ENCODE results near the gene TPRG1L. TPM values are rescaled to one million over a fixed set of nuclear protein-coding genes. Genes with fewer than 3 reads are reported as not detected.

Gene TPRG1L
- total RNA-seq, 4 donors from 2014 or later: 36.8 to 55.3 (median 50.3) TPM

GRCh38 chr1:3669421-3669821 lies 44.6 kb downstream of the TPRG1L start:
- H3K36me3 ChIP-seq: no peaks in the 10 kb centered on the region
- no peaks in the 10 kb centered on the region for H3K9me3 ChIP-seq
- no peak overlapping the region for H3K4me3 ChIP-seq
- peaks cover 0 to 85% (median 0%) of the 10 kb centered on the region in 4 donors for H3K27me3 ChIP-seq
- H3K4me1 ChIP-seq: peaks cover 6 to 9% (median 6%) of the 10 kb centered on the region in 4 donors
- WGBS: 70% methylated on average over 7 of the region's 14 CpGs
- DNase-seq (ENCODE audit: extremely low spot score): no peak
- TF ChIP-seq EP300 (IDR thresholded peaks at IDR 0.05) (no peak), CTCF (IDR thresholded peaks at IDR 0.05) (no peak), POLR2A (IDR thresholded peaks at IDR 0.05; ENCODE audit: low read depth) (no peak), POLR2AphosphoS5 (IDR thresholded peaks at IDR 0.05) (no peak)
- no peak overlapping the region for H3K27ac ChIP-seq (replicated peaks in 1 of 4)
- intact Hi-C loops (cut with DNase I): no loop called here

GRCh38 chr1:3669971-3670431 lies 45.2 kb downstream of the TPRG1L start:
- H3K36me3 ChIP-seq: no peaks in the 10 kb centered on the region
- H3K27me3 ChIP-seq: peaks cover 0 to 84% (median 0%) of the 10 kb centered on the region in 4 donors
- intact Hi-C loops (cut with DNase I): no loop called here
- TF ChIP-seq CTCF (IDR thresholded peaks at IDR 0.05): no peak
- TF ChIP-seq POLR2A (IDR thresholded peaks at IDR 0.05; ENCODE audit: low read depth): no peak
- no peak for TF ChIP-seq EP300 (IDR thresholded peaks at IDR 0.05)
- no peak for TF ChIP-seq POLR2AphosphoS5 (IDR thresholded peaks at IDR 0.05)
- WGBS: 93% methylated on average over 9 of the region's 9 CpGs
- peaks cover 6 to 9% (median 6%) of the 10 kb centered on the region in 4 donors for H3K4me1 ChIP-seq
- H3K9me3 ChIP-seq: no peaks in the 10 kb centered on the region
- no peak for DNase-seq (ENCODE audit: extremely low spot score)
- no peak overlapping the region for H3K27ac ChIP-seq (replicated peaks in 1 of 4)
- no peak overlapping the region for H3K4me3 ChIP-seq

GRCh38 chr1:3670823-3671265 lies 46.0 kb downstream of the TPRG1L start:
- TF ChIP-seq POLR2A (IDR thresholded peaks at IDR 0.05; ENCODE audit: low read depth) (no peak), CTCF (IDR thresholded peaks at IDR 0.05) (no peak), EP300 (IDR thresholded peaks at IDR 0.05) (no peak), POLR2AphosphoS5 (IDR thresholded peaks at IDR 0.05) (no peak)
- Histone ChIP-seq H3K36me3 (no peaks in the 10 kb centered on the region), H3K9me3 (no peaks in the 10 kb centered on the region), H3K4me3 (no peak overlapping the region), H3K4me1 (peaks cover 6 to 9% (median 6%) of the 10 kb centered on the region in 4 donors), H3K27ac (replicated peaks in 1 of 4) (no peak overlapping the region), H3K27me3 (peaks cover 0 to 84% (median 0%) of the 10 kb centered on the region in 4 donors)
- 84% methylated on average over 13 of the region's 15 CpGs for WGBS
- DNase-seq (ENCODE audit: extremely low spot score): no peak
- intact Hi-C loops (cut with DNase I): no loop called here

GRCh38 chr1:3671371-3672180 lies 46.8 kb downstream of the TPRG1L start:
- DNase-seq (ENCODE audit: extremely low spot score): no peak
- Histone ChIP-seq H3K36me3 (no peaks in the 10 kb centered on the region), H3K27ac (replicated peaks in 1 of 4) (no peak overlapping the region), H3K4me3 (no peak overlapping the region), H3K27me3 (peaks cover 0 to 78% (median 0%) of the 10 kb centered on the region in 4 donors), H3K9me3 (no peaks in the 10 kb centered on the region), H3K4me1 (peaks cover 6 to 9% (median 6%) of the 10 kb centered on the region in 4 donors)
- intact Hi-C loops (cut with DNase I): no loop called here
- 75% methylated on average over 23 of the region's 29 CpGs for WGBS
- TF ChIP-seq POLR2AphosphoS5 (IDR thresholded peaks at IDR 0.05) (no peak), POLR2A (IDR thresholded peaks at IDR 0.05; ENCODE audit: low read depth) (no peak), EP300 (IDR thresholded peaks at IDR 0.05) (no peak), CTCF (IDR thresholded peaks at IDR 0.05) (no peak)

Data from esophagus muscularis mucosa (tissue), 4 donors.